ENCODE measurements around the gene SRPX.

SRPX gene

DNA sequence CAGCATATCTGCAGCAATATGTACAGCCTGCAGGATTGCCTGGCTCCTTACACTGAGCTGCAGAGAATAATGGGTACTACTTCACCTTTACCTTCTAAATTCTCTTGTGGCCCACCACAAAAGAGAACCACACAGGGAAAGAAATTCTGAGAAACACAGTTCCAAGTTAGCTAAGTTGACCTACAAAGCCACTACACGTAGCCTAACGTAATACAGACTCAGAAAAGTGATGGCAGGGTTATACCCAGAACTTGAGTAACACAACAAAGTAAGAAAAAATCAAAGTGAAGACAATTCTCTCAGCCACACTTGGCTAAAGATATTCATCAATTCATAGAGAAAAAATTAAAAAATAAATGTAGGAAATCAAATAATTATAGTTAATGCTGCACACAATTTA is 26.4 kb upstream of the SRPX start:
- TF ChIP-seq, protein P1, sequence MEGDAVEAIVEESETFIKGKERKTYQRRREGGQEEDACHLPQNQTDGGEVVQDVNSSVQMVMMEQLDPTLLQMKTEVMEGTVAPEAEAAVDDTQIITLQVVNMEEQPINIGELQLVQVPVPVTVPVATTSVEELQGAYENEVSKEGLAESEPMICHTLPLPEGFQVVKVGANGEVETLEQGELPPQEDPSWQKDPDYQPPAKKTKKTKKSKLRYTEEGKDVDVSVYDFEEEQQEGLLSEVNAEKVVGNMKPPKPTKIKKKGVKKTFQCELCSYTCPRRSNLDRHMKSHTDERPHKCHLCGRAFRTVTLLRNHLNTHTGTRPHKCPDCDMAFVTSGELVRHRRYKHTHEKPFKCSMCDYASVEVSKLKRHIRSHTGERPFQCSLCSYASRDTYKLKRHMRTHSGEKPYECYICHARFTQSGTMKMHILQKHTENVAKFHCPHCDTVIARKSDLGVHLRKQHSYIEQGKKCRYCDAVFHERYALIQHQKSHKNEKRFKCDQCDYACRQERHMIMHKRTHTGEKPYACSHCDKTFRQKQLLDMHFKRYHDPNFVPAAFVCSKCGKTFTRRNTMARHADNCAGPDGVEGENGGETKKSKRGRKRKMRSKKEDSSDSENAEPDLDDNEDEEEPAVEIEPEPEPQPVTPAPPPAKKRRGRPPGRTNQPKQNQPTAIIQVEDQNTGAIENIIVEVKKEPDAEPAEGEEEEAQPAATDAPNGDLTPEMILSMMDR (IDR thresholded peaks at IDR 0.05; ENCODE audit: low read depth, low read length, missing control alignments), result no peak
- no peak for DNase-seq (ENCODE audit: low read depth)
- H3K4me3 ChIP-seq (ENCODE audit: low read depth, low read length), result no peak overlapping the region

DNA sequence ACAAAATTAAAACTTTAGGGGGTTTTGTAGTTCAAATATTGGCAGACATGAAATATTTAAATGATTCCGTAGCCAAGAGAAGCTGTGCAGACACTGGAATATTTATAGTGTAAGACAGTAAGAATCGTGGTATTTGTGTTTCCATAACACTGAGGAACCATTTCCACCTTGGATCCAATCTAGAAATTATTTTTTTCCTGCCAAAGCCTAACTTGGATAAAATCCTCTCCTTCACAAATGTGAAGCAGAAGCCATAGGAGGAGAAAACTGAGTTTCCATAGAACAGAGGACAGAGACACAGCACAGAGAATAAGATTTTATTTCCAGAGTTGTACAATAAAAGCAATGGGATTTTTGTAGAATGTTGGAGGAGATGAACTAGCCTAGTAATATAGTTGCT is 19.9 kb upstream of the SRPX start:
- DNase-seq (ENCODE audit: low read depth), result no peak
- TF ChIP-seq, protein P1 (IDR thresholded peaks at IDR 0.05; ENCODE audit: low read depth, low read length, missing control alignments), result no peak

DNA sequence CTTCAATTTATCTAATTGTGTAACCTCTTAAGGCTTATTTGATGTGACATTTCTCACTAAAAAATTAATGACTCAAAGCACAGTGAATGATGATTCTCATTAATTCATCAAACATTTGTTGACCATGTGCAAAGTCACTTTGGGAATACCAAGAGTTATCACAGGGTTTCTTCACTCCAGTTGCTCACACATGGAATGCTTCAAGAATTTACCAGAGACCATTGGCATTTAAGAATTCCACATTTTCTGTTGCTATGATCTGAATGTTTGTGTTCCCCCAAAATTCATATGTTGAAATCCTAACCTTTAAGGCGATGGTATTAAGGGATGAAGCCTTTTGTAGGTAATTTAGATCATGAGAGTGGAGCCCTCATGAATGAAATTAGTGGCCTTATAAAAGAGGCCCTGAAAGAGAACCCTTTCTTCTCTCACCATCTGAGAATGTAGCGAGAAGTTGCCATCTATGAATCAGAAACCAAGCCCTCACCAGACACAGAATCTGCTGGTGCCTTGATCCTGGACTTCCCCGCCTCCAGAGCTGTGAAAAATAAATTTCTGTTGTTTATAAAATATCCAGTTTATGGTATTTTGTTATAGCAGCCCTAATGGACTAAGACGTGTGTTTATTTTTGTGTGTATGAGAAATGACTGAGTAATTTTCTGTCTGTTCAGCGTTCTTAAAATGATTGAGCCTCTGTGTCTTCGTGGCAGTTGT is 16.4 kb upstream of the SRPX start:
- DNase-seq (ENCODE audit: low read depth), result no peak
- H3K4me3 ChIP-seq (ENCODE audit: low read depth, low read length), result no peak overlapping the region
- TF ChIP-seq, protein P1 (IDR thresholded peaks at IDR 0.05; ENCODE audit: low read depth, low read length, missing control alignments), result no peak

More for the DNA sequence above, 19.9 kb upstream of the SRPX start:
- no peak overlapping the region for H3K4me3 ChIP-seq (ENCODE audit: low read depth, low read length)

DNA sequence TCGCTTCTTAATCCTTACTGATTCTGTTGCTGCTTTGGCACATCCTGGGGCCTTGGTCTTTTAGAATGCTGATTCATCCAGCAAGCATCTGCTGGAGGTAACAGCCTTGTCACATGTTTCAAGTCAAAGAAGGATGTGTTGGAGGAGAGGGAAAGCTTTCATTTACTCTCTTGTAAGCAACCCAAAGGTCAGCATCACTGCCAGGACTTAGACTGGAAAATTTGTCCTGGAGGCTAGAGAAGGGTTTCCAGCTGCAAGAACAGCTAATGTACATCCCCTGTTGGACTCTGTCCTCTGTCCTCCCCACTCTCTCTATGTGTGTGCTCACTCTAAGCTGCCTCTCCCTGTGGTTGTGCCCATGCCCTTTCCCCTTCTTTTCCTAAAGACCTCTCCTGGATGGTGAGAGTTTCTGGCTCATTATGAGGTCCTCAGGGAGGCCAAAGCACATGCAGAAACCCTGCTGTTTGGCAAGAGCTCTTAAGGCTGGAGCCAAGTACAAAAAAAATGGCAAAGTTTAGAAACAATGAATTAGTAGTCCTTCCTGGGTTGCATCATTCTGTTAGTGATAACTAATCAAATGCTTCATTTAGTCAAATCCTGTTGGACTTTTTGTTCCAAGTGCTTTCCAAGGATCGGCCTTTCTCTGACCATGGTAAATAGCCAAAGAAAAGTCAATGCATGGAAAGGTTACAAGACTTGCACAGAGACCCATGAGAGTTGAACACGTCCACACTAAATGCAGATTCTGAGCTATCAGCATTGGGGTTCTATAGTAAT is 13.4 kb upstream of the SRPX start:
- TF ChIP-seq, protein P1 (IDR thresholded peaks at IDR 0.05; ENCODE audit: low read depth, low read length, missing control alignments), result no peak
- no peak overlapping the region for H3K4me3 ChIP-seq (ENCODE audit: low read depth, low read length)
- DNase-seq (ENCODE audit: low read depth), result no peak

DNA sequence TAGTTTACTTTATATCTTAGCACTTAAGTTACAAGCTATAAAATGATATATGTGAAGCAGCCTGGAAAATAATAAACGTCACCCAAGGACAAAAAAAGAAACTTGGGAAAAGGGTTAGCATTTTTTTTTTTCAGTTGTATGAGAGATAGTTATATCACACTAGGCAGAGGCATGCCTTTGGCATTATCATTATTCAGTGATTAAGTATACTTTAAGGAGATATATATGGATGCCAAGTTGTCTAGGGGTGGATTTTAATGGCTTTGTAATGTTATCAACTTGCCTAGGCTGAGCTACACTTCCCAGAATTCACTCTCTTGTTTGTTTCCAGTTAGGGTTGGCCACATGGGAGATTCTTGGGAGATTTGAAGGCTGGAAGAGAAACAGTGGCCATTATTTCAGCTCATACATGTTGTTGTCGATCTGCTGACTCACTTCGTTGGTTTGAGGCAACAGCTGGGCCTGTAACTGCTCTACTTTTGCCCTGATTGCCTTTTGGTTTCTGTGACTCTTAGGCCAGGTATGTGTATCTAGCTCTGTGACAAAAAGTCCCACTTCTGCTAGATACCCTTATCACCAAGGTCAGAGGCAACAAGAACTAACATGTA is 11.5 kb upstream of the SRPX start:
- TF ChIP-seq, protein P1 (IDR thresholded peaks at IDR 0.05; ENCODE audit: low read depth, low read length, missing control alignments), result no peak

DNA sequence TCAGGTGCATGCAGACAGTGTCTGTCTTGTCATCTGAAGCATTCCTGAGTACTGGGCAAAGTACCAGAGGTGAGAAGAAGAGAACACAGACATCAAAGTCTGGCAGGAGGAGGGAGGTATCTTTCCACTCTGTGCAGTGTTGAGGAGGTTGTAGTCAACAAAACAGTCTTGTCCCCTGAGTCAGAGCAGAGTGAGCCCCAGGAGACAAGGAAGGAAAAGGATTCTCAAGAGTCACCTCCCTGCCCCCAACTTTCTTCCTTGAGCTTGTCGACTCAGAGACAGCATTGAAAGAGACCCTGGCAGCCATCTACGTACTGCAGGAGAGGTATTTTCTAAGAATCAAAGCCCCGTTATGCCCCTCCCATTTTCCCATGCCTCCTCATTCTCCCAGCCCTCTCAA is 4.4 kb upstream of the SRPX start:
- DNase-seq (ENCODE audit: low read depth), result no peak
- no peak overlapping the region for H3K4me3 ChIP-seq (ENCODE audit: low read depth, low read length)
- TF ChIP-seq, protein P1 (IDR thresholded peaks at IDR 0.05; ENCODE audit: low read depth, low read length, missing control alignments), result no peak

More for the DNA sequence above, 11.5 kb upstream of the SRPX start:
- no peak overlapping the region for H3K4me3 ChIP-seq (ENCODE audit: low read depth, low read length)
- no peak for DNase-seq (ENCODE audit: low read depth)

Data from GM12864 (cell line).